ENCODE measurements around the gene MMGT1.
"Not testable (repeated sequence)": the region's sequence is repeated elsewhere in the genome, so short reads cannot be mapped to it uniquely, and the experiment has no call there.

The MMGT1 gene

GRCh38 chrX:135931644-135932487 lies 41.9 kb downstream of the MMGT1 start:
- Histone ChIP-seq H3K36me3 (ENCODE audit: control insufficient read depth, insufficient read depth, low read length) (no peaks in the 10 kb centered on the region), H3K4me1 (no peaks in the 10 kb centered on the region), H3K4me3 (ENCODE audit: low read depth, low read length) (no peak overlapping the region), H3K79me2 (no peaks in the 10 kb centered on the region), H3K27me3 (ENCODE audit: control insufficient read depth, insufficient read depth, low read length) (no peaks in the 10 kb centered on the region), H3K27ac (no peak overlapping the region), H3K4me2 (ENCODE audit: low read length) (no peak overlapping the region), H2AFZ (no peak overlapping the region), H3K9ac (no peak overlapping the region), H3K9me3 (ENCODE audit: control insufficient read depth, low read length) (no peaks in the 10 kb centered on the region)
- TF ChIP-seq CTCF (IDR thresholded peaks at IDR 0.05), result peak; percentile 38

GRCh38 chrX:135927897-135928296 lies 45.9 kb downstream of the MMGT1 start:
- Histone ChIP-seq H2AFZ (no peak overlapping the region), H3K9me3 (ENCODE audit: control insufficient read depth, low read length) (no peaks in the 10 kb centered on the region), H3K4me2 (ENCODE audit: low read length) (no peak overlapping the region), H3K36me3 (ENCODE audit: control insufficient read depth, insufficient read depth, low read length) (no peaks in the 10 kb centered on the region), H3K27ac (no peak overlapping the region), H3K4me3 (ENCODE audit: low read depth, low read length) (no peak overlapping the region), H3K9ac (no peak overlapping the region), H3K79me2 (no peaks in the 10 kb centered on the region), H3K4me1 (no peaks in the 10 kb centered on the region), H3K27me3 (ENCODE audit: control insufficient read depth, insufficient read depth, low read length) (no peaks in the 10 kb centered on the region)
- no peak for TF ChIP-seq CTCF (IDR thresholded peaks at IDR 0.05)

DNA sequence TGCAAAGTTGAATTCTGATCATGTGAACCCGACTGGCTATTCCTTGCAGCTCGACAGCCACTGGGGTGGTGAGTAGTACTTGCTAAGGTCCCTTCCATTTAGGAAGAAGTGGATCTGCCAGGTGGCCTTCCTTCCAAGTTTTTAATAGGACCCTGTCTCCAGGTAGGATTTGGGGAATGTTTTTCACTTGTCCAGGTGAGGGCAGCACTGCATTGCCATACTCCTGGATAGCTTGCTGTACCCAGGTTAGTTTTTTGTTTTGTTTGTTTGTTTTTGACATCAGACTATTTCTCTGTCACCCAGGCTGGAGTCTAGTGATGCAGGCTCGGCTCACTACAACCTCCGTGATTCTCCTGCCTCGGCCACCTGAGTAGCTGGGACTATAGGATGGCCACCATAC lies 50.4 kb downstream of the MMGT1 start:
- no peaks in the 10 kb centered on the region for H3K9me3 ChIP-seq (ENCODE audit: control insufficient read depth, low read length)
- no peaks in the 10 kb centered on the region for H3K4me1 ChIP-seq
- H3K36me3 ChIP-seq (ENCODE audit: control insufficient read depth, insufficient read depth, low read length), result no peaks in the 10 kb centered on the region
- no peak for TF ChIP-seq CTCF (IDR thresholded peaks at IDR 0.05)
- H3K9ac ChIP-seq, result no peak overlapping the region
- no peak overlapping the region for H3K27ac ChIP-seq
- no peaks in the 10 kb centered on the region for H3K27me3 ChIP-seq (ENCODE audit: control insufficient read depth, insufficient read depth, low read length)
- H3K4me2 ChIP-seq (ENCODE audit: low read length), result no peak overlapping the region
- no peaks in the 10 kb centered on the region for H3K79me2 ChIP-seq
- no peak overlapping the region for H2AFZ ChIP-seq
- no peak overlapping the region for H3K4me3 ChIP-seq (ENCODE audit: low read depth, low read length)

- H3K27ac ChIP-seq; H2AFZ ChIP-seq; H3K4me2 ChIP-seq (ENCODE audit: low read length); H3K27me3 ChIP-seq (ENCODE audit: control insufficient read depth, insufficient read depth, low read length); H3K79me2 ChIP-seq; H3K9ac ChIP-seq; H3K4me1 ChIP-seq; H3K9me3 ChIP-seq (ENCODE audit: control insufficient read depth, low read length); H3K36me3 ChIP-seq (ENCODE audit: control insufficient read depth, insufficient read depth, low read length); H3K4me3 ChIP-seq (ENCODE audit: low read depth, low read length): not testable (repeated sequence)
Observed at GRCh38 chrX:135920516-135920915, 53.3 kb downstream of the MMGT1 start.

- no peaks in the 10 kb centered on the region for H3K27me3 ChIP-seq (ENCODE audit: control insufficient read depth, insufficient read depth, low read length)
- H3K4me1 ChIP-seq, result no peaks in the 10 kb centered on the region
- TF ChIP-seq CTCF (IDR thresholded peaks at IDR 0.05), result no peak
Observed at GRCh38 chrX:135914404-135914803, 59.4 kb downstream of the MMGT1 start.

More at GRCh38 chrX:135914404-135914803, 59.4 kb downstream of the MMGT1 start:
- Histone ChIP-seq H3K36me3 (ENCODE audit: control insufficient read depth, insufficient read depth, low read length) (no peaks in the 10 kb centered on the region), H3K4me2 (ENCODE audit: low read length) (no peak overlapping the region), H3K9ac (no peak overlapping the region), H3K79me2 (no peaks in the 10 kb centered on the region), H3K9me3 (ENCODE audit: control insufficient read depth, low read length) (no peaks in the 10 kb centered on the region), H3K4me3 (ENCODE audit: low read depth, low read length) (no peak overlapping the region), H2AFZ (no peak overlapping the region), H3K27ac (no peak overlapping the region)
